CD4-positive, CD25-positive, alpha-beta regulatory T cell (primary cell): ENCODE measurements around the gene TNFRSF13B. TPM values are rescaled to one million over a fixed set of nuclear protein-coding genes. Genes with fewer than 3 reads are reported as not detected.
"Not testable (repeated sequence)": the region's sequence is repeated elsewhere in the genome, so short reads cannot be mapped to it uniquely, and the experiment has no call there.

Source experiments
- ATAC-seq, 2 donors: fragments of 150-1000 bp; cut with Tn5 transposase; one replicate each; pipeline ENCODE4 v1.10.0; 2021; ENCODE audit warnings: low read depth in 2 of 2, moderate number of reproducible peaks in 2 of 2, moderate library complexity in 1 of 2
- DNase-seq, 3 donors: peaks; one replicate each; pipeline versions ENCODE4 v3.0.0 to v3.0.0-alpha.2; 2012 to 2022; ENCODE audit warnings: mixed read lengths in 1 of 3
- H3K27ac ChIP-seq: one replicate; pipeline ENCODE4 v1.7.0; 2013; ENCODE audit warnings: mild to moderate bottlenecking, low read length; ENCODE audit not compliant: insufficient read depth, poor library complexity, severe bottlenecking
- H3K27me3 ChIP-seq: one replicate; pipeline ENCODE4 v1.7.0; 2013; ENCODE audit warnings: low read length; ENCODE audit not compliant: control insufficient read depth, insufficient read depth
- H3K36me3 ChIP-seq: one replicate; pipeline ENCODE4 v1.7.0; 2013; ENCODE audit warnings: mild to moderate bottlenecking, low read length, moderate library complexity; ENCODE audit not compliant: control insufficient read depth, insufficient read depth
- H3K4me1 ChIP-seq: 2 replicates; pipeline ENCODE4 v1.7.0; 2013; ENCODE audit warnings: mild to moderate bottlenecking, low read length; ENCODE audit not compliant: insufficient read depth, control insufficient read depth, poor library complexity, severe bottlenecking
- H3K4me3 ChIP-seq: one replicate; pipeline ENCODE4 v1.7.0; 2013; ENCODE audit warnings: low read depth, mild to moderate bottlenecking, low read length, moderate library complexity
- H3K9me3 ChIP-seq, 2 experiments: 1 replicate in 1 of 2; 2 replicates in 1 of 2; pipeline ENCODE4 v1.7.0; 2013; ENCODE audit warnings: low read length in 2 of 2, mild to moderate bottlenecking in 1 of 2, moderate library complexity in 1 of 2; ENCODE audit not compliant: control insufficient read depth in 2 of 2
- H3K27ac Mint-ChIP-seq, 3 donors: one replicate each; pipeline ENCODE4 v1.8.0; 2020 to 2022; ENCODE audit warnings: mild to moderate bottlenecking in 3 of 3, mixed read lengths in 3 of 3, moderate library complexity in 2 of 3
- H3K27me3 Mint-ChIP-seq: one replicate; pipeline ENCODE4 v1.8.0; 2022; ENCODE audit warnings: mild to moderate bottlenecking, mixed read lengths
- H3K36me3 Mint-ChIP-seq: one replicate; pipeline ENCODE4 v1.8.0; 2020; ENCODE audit warnings: mixed read lengths
- H3K4me1 Mint-ChIP-seq, 4 donors: one replicate each; pipeline ENCODE4 v1.8.0; 2020 to 2022; ENCODE audit warnings: mixed read lengths in 4 of 4, mild to moderate bottlenecking in 1 of 4
- H3K4me3 Mint-ChIP-seq, 4 donors: one replicate each; pipeline ENCODE4 v1.8.0; 2020 to 2022; ENCODE audit warnings: mild to moderate bottlenecking in 4 of 4, mixed read lengths in 4 of 4, moderate library complexity in 3 of 4
- H3K9me3 Mint-ChIP-seq, 7 donors: one replicate each; pipeline ENCODE4 v1.8.0; 2020 to 2022; ENCODE audit warnings: mixed read lengths in 7 of 7, mild to moderate bottlenecking in 3 of 7, moderate library complexity in 2 of 7
- polyA plus RNA-seq, 4 donors: library from polyadenylated mRNA; unstranded; fragments of 300-500 nt; fragmentation: Illumina TruSeq; gene quantifications; one replicate each; pipeline ENCODE4 v1.2.3, GENCODE V29; 2021
- total RNA-seq: library from RNA; stranded (reverse); gene quantifications from one replicate; pipeline ENCODE4 v1.2.3, GENCODE V29; 2022

Gene TNFRSF13B
- total and polyA plus RNA-seq, 5 donors from 2014 or later: 0.73 to 4.8 (median 3.1) TPM

- H3K36me3 ChIP-seq, H3K27me3 ChIP-seq, H3K4me3 Mint-ChIP-seq, H3K36me3 Mint-ChIP-seq, H3K27ac ChIP-seq, H3K9me3 Mint-ChIP-seq, H3K4me3 ChIP-seq, DNase-seq, H3K27ac Mint-ChIP-seq, H3K4me1 Mint-ChIP-seq, H3K4me1 ChIP-seq, ATAC-seq, H3K9me3 ChIP-seq: not testable (repeated sequence)
- H3K27me3 Mint-ChIP-seq: peaks cover 10% of the 10 kb centered on the region
These were observed 38.7 kb upstream of the TNFRSF13B start for GRCh38 chr17:17010545-17011034.

DNA sequence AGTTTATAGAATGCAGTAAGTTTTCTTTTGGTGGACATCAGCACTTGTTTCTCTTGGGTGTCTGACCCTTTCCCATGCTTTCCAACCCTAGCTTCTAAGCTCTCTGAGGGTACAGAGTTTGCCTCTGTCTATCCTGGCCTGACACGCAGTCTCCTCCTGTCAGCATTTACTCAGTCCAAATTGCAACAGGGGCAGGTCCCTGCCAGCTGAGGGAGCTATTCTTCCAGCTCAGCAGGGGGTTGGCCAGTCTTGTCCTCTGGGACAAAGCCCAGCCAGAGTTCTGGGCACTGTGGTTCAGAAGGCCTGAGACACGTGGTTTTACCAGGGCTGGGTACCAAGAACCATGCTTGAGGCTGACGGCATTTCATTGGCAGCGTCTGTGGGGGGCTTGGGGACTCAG, 38.1 kb upstream of the TNFRSF13B start:
- DNase-seq, H3K36me3 Mint-ChIP-seq, H3K27ac ChIP-seq, H3K36me3 ChIP-seq, H3K27ac Mint-ChIP-seq, H3K27me3 ChIP-seq, H3K4me1 Mint-ChIP-seq, H3K4me3 Mint-ChIP-seq, H3K4me1 ChIP-seq, H3K9me3 ChIP-seq, H3K4me3 ChIP-seq, ATAC-seq, H3K9me3 Mint-ChIP-seq: not testable (repeated sequence)
- peaks cover 11% of the 10 kb centered on the region for H3K27me3 Mint-ChIP-seq

GRCh38 chr17:17008621-17009397, 36.9 kb upstream of the TNFRSF13B start:
- not testable (repeated sequence) for DNase-seq, H3K27ac ChIP-seq, H3K4me1 ChIP-seq, H3K9me3 ChIP-seq, H3K4me3 Mint-ChIP-seq, H3K36me3 Mint-ChIP-seq, H3K27ac Mint-ChIP-seq, H3K4me1 Mint-ChIP-seq, H3K9me3 Mint-ChIP-seq, ATAC-seq, H3K27me3 ChIP-seq, H3K36me3 ChIP-seq, H3K4me3 ChIP-seq
- peaks cover 13% of the 10 kb centered on the region for H3K27me3 Mint-ChIP-seq

GRCh38 chr17:17007891-17008290, 36.0 kb upstream of the TNFRSF13B start:
- not testable (repeated sequence) for H3K36me3 Mint-ChIP-seq, H3K9me3 Mint-ChIP-seq, H3K27ac ChIP-seq, H3K4me3 ChIP-seq, ATAC-seq, H3K4me3 Mint-ChIP-seq, H3K36me3 ChIP-seq, DNase-seq, H3K27ac Mint-ChIP-seq, H3K4me1 Mint-ChIP-seq, H3K27me3 ChIP-seq, H3K4me1 ChIP-seq, H3K9me3 ChIP-seq
- H3K27me3 Mint-ChIP-seq: peaks cover 10% of the 10 kb centered on the region

DNA sequence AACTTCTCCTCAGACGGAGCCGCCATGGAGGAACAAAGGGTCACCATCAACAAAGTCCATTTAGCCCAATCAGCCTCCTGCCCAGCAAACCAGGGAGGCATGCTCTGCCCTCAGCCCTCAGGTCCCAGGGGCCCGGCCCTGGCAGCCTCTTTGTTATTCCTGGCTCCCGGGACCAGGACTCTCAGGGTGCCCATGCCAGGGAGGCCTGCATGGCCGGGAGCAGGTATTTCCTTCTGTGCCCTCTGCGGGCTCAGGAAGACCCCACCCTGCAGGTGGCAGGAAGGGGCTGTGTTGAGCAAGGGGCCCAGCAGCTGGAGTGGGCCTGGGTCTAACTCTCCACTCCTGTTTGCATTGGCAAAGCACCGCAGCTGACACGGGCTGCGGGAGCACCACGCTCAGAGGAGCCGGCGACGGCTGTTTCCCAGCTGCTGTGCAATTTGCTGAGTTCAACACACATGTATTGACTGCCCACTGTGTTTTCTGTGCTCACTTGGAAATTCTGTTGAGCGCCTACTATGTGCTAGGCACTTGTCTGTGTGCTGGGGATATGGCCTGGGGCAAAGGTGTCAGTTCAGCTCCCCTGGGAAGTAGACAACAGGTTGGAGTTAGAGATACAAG, 33.2 kb upstream of the TNFRSF13B start:
- H3K9me3 ChIP-seq, H3K9me3 Mint-ChIP-seq, H3K36me3 Mint-ChIP-seq, H3K36me3 ChIP-seq, H3K4me1 Mint-ChIP-seq, H3K4me3 ChIP-seq, H3K4me3 Mint-ChIP-seq, H3K27ac Mint-ChIP-seq, H3K4me1 ChIP-seq, H3K27me3 Mint-ChIP-seq, H3K27me3 ChIP-seq, ATAC-seq, DNase-seq, H3K27ac ChIP-seq: not testable (repeated sequence)

- H3K27me3 ChIP-seq: no peaks in the 10 kb centered on the region
- DNase-seq: no peak
- no peak for ATAC-seq
- H3K9me3 ChIP-seq: no peaks in the 10 kb centered on the region
- H3K36me3 Mint-ChIP-seq: no peaks in the 10 kb centered on the region
- no peak overlapping the region for H3K4me3 Mint-ChIP-seq
- H3K27me3 Mint-ChIP-seq: peaks cover 8% of the 10 kb centered on the region
- peaks cover 4% of the 10 kb centered on the region for H3K4me1 ChIP-seq
- H3K4me1 Mint-ChIP-seq: peaks cover 0 to 6% (median 3%) of the 10 kb centered on the region in 4 donors
- no peak overlapping the region for H3K4me3 ChIP-seq
- H3K27ac ChIP-seq: no peak overlapping the region
- peak overlapping the region in 1 of 3 donors; percentile 20 for H3K27ac Mint-ChIP-seq
- peaks cover 0 to 2% (median 0%) of the 10 kb centered on the region in 7 donors for H3K9me3 Mint-ChIP-seq
- H3K36me3 ChIP-seq: no peaks in the 10 kb centered on the region
These were observed 32.5 kb upstream of the TNFRSF13B start for GRCh38 chr17:17004251-17004996.

- not testable (repeated sequence) for H3K4me1 ChIP-seq, H3K27ac ChIP-seq, H3K9me3 ChIP-seq, H3K27me3 Mint-ChIP-seq, DNase-seq, H3K27ac Mint-ChIP-seq, H3K36me3 Mint-ChIP-seq, H3K36me3 ChIP-seq, ATAC-seq, H3K27me3 ChIP-seq, H3K4me1 Mint-ChIP-seq, H3K9me3 Mint-ChIP-seq, H3K4me3 ChIP-seq, H3K4me3 Mint-ChIP-seq
These were observed 31.1 kb upstream of the TNFRSF13B start for GRCh38 chr17:17002731-17003715.
